Activated T-cell treated with anti-CD3 and anti-CD28 coated beads, Interleukin-2, amount 50 U/mL, for 48 hours (primary cell): ENCODE data around the gene CYS1.
"Not testable (repeated sequence)": the region's sequence is repeated elsewhere in the genome, so short reads cannot be mapped to it uniquely, and the experiment has no call there.

Experiments used
- DNase-seq, 2 experiments: peaks; one replicate each; pipeline ENCODE4 v3.0.0-alpha.2; 2020

CYS1 gene

GRCh38 chr2:10011606-10012325, 68.4 kb downstream of the CYS1 start:
- DNase-seq, result not testable (repeated sequence)

DNA sequence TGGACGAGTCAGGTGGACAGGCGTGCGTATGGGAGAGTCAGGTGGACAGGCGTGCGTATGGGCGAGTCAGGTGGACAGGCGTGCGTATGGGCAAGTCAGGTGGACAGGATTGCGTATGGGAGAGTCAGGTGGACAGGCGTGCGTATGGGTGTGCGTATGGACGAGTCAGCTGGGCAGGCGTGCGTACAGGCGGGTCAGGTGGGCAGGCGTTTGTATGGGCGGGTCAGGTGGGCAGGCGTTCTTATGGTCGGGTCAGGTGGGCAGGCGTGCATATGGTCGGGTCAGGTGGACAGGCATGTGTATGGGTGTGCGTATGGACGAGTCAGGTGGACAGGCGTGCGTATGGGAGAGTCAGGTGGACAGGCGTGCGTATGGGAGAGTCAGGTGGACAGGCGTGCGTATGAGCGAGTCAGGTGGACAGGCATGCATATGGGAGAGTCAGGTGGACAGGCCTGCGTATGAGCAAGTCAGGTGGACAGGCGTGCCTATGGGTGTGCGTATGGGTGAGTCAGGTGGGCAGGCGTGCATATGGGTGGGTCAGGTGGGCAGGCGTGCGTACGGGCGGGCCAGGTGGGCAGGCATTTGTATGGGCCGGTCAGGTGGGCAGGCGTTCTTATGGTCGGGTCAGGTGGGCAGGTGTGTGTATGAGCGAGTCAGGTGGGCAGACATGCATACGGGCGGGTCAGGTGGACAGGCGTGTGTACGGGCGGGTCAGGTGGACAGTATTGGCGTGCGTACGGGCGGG, 69.2 kb downstream of the CYS1 start:
- not testable (repeated sequence) for DNase-seq

DNA sequence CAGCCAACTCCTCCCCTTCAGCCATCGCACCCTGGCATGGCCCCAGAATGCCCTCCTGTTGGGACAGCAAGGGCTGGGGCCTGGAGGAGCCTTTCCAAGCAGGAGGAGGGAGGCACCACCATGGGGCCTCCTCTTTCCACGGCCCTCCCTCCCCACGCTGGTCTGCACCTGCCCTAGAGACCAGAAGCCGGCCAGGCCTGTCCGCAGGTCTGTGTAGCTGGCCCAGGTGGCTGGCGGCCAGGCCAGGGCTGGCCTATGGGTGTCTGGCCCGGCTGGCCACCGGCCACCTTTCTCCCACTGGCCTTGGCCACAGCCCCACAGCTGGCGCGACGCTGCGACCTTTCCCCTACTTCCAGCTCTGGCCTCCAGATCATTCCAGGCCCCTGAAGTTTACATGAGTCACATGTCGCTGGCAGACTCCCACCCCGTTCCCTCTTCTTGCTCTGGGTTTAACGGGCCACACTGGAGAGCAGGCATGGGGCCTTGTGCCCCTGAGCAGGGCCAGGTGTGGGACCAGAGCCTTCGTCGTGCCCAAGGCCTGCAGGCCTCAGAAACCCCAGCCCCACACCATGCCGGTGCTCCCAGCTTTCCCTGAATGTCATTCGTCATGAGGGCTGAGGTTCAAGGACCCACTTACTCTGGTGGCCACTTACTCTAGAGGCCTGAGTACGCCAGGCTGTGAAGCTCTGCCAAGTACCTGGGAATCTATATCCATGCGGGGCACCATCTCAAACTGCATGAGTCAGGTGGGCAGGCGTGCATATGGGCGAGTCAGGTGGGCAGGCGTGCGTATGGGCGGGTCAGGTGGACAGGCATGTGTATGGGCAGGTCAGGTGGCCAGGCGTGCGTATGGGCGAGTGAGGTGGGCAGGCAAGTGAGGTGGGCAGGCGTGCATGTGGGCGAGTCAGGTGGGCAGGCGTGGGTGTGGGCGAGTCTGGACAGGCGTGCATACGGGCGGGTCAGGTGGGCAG, 70.1 kb downstream of the CYS1 start:
- DNase-seq, result no peak

- no peak for DNase-seq
Measured at GRCh38 chr2:10009271-10009810, 70.9 kb downstream of the CYS1 start.

DNA sequence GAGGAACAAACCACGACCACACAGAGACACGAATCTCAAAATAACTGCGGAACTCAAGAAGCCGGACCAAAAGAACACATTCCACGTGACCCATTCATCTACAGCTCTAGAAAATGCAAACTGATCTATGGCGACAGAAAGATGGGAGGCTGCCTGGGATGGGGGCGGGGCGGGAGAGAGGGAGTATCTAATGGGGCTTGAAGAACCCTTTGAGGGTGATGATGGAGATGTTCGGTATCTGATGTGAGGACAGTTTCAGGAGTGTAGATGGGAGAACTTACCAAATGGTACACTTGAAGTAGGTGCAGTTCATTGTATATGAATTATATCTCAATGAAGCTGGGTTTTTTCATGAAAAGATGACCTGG, 71.4 kb downstream of the CYS1 start:
- no peak for DNase-seq

GRCh38 chr2:10007921-10008808, 72.0 kb downstream of the CYS1 start:
- DNase-seq, result no peak

DNA sequence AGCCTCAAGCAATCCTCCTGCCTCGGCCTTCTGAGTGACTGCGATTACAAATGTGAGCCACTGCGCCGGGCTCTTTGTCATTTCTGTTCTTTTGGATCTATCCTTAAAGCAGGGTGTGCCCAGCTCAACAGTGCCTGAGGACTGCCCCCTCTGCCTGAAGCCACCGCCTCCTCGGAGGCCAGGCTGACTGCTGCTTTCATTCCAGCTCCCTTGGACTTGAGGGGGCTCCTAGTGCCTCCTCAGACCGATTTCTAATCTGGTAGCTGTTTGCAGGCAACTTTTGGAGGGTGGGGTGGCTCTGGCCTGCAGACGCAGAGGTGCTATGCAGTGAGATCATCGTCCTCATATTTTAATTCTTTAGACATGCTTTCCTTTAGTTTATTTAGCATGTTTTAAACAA, 72.8 kb downstream of the CYS1 start:
- no peak for DNase-seq
